Dermis blood vessel endothelial cell (primary cell): ENCODE data around the gene TTC8. TPM values are rescaled to one million over a fixed set of nuclear protein-coding genes. Genes with fewer than 3 reads are reported as not detected.
A peak's percentile ranks its signal among the peaks of the same experiment; 100 is the strongest.
"Not testable (repeated sequence)": the region's sequence is repeated elsewhere in the genome, so short reads cannot be mapped to it uniquely, and the experiment has no call there.

Experiments used
- DNase-seq: peaks from one replicate; pipeline ENCODE4 v3.0.0; 2010
- total RNA-seq: library from RNA; depleted of rRNA; stranded (reverse); fragments of >200 nt; gene quantifications from 2 replicates; pipeline ENCODE4 v1.2.3, GENCODE V29; 2014

TTC8 gene
- total RNA-seq, 1 donor from 2014 or later = 13.3 TPM

- DNase-seq = no peak
Measured at GRCh38 chr14:88825503-88825902, 1.1 kb downstream of the TTC8 start.

GRCh38 chr14:88829188-88829587, 4.7 kb downstream of the TTC8 start:
- DNase-seq = no peak

GRCh38 chr14:88829685-88830302, 5.3 kb downstream of the TTC8 start:
- no peak for DNase-seq

- peak; percentile 11 for DNase-seq
Measured at GRCh38 chr14:88831284-88831683, 6.8 kb downstream of the TTC8 start.

- peak; percentile 32 for DNase-seq
Measured at GRCh38 chr14:88834883-88835431, 10.5 kb downstream of the TTC8 start.

GRCh38 chr14:88835661-88836060, 11.2 kb downstream of the TTC8 start:
- DNase-seq = no peak

- DNase-seq = no peak
Measured at GRCh38 chr14:88837495-88837894, 13.0 kb downstream of the TTC8 start.

- no peak for DNase-seq
Measured at GRCh38 chr14:88838015-88838414, 13.6 kb downstream of the TTC8 start.

- DNase-seq = no peak
Measured at GRCh38 chr14:88840926-88841325, 16.5 kb downstream of the TTC8 start.

GRCh38 chr14:88841741-88842140, 17.3 kb downstream of the TTC8 start:
- no peak for DNase-seq

- no peak for DNase-seq
Measured at GRCh38 chr14:88842414-88842813, 18.0 kb downstream of the TTC8 start.

- DNase-seq = no peak
Measured at GRCh38 chr14:88844980-88845491, 20.6 kb downstream of the TTC8 start.

- DNase-seq = no peak
Measured at GRCh38 chr14:88848571-88848970, 24.1 kb downstream of the TTC8 start.

- DNase-seq = no peak
Measured at GRCh38 chr14:88849716-88850115, 25.3 kb downstream of the TTC8 start.

GRCh38 chr14:88851587-88851986, 27.1 kb downstream of the TTC8 start:
- DNase-seq = no peak

- DNase-seq = no peak
Measured at GRCh38 chr14:88852632-88853031, 28.2 kb downstream of the TTC8 start.

- no peak for DNase-seq
Measured at GRCh38 chr14:88853129-88853528, 28.7 kb downstream of the TTC8 start.

- DNase-seq = no peak
Measured at GRCh38 chr14:88856786-88857366, 32.4 kb downstream of the TTC8 start.

GRCh38 chr14:88857861-88858260, 33.4 kb downstream of the TTC8 start:
- not testable (repeated sequence) for DNase-seq

GRCh38 chr14:88859118-88859517, 34.7 kb downstream of the TTC8 start:
- DNase-seq = not testable (repeated sequence)

- no peak for DNase-seq
Measured at GRCh38 chr14:88863167-88863566, 38.7 kb downstream of the TTC8 start.

GRCh38 chr14:88864198-88864597, 39.7 kb downstream of the TTC8 start:
- no peak for DNase-seq

GRCh38 chr14:88866305-88866704, 41.9 kb downstream of the TTC8 start:
- DNase-seq = peak; percentile 2

GRCh38 chr14:88868558-88869159, 44.2 kb downstream of the TTC8 start:
- DNase-seq = peak; percentile 32
